Umbilical cord (tissue), 2 donors: ENCODE results near the gene SF3B2. TPM values are rescaled to one million over a fixed set of nuclear protein-coding genes. Genes with fewer than 3 reads are reported as not detected.
"Not testable (repeated sequence)": the region's sequence is repeated elsewhere in the genome, so short reads cannot be mapped to it uniquely, and the experiment has no call there.

Experiments used
- DNase-seq: peaks from one replicate; pipeline ENCODE4 v3.0.0-alpha.2; 2015; ENCODE audit warnings: low spot score
- total RNA-seq: library from RNA; depleted of rRNA; stranded (reverse); fragments of >200 nt; gene quantifications from one replicate; pipeline ENCODE4 v1.2.3, GENCODE V29; 2014; ENCODE audit warnings: low replicate concordance; ENCODE audit not compliant: insufficient read depth

SF3B2 gene
- total RNA-seq, 1 donor from 2014 or later = 86.2 TPM

DNA sequence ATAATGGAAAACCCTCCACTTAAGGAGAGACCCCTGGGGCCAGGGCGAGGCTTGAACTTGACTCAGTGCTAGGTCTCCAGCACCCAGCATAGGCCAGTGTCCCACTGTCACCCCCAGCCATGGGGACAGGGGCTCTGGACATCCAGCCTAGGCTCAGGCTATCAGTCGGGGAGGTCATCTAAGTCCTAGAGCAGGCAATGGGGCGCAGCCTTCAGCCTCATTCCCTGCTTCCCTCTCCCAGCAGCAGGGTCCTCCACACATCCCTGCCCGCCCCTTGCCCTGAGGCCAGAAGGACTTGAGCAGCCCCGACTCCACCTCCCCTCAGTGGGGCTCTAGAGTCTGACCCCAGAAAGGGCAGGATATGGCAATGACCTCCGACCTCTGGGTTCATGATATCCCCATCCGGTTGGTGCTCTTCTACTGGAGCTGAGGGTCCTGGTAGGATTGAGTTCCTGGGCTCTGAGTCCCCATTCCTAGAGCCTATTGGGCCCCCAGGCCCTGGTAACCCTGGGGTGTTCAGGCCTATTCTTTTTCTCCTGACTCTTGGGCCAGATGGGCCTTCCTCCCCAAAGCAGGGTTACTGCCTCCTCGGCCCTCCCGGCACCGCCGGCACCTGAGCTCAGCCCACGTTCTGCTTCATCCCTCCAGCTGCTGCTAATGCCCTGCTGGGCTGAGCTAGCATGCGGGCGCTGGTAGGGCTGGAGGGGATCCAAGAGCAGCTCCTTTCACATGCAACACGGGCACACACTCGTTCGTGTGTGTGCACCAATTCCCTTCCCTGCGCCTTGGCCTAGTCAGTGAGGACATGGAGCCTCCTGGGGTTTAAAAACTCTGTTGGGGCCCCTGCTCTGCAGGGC, 36.0 kb upstream of the SF3B2 start:
- DNase-seq = no peak

DNA sequence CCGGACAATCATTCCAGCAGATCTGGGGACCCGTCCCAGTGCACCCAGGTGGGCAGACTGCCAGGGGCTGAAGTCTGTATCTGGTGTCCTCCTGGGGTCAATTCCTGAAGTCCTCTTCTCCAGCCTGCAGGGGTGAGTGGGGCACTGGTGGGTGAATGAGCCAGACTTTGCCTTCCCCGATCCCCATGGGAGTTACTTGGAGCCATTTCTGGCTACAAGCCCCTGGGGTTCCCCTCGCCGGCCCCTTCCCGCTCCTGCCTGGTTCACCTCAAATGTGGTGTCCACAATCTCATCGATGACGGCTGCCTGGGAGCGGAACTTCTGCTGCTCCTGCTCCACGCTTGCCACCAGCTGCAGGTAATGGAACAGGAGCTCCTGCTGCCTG, 35.4 kb upstream of the SF3B2 start:
- no peak for DNase-seq

- no peak for DNase-seq
Measured at GRCh38 chr11:66017321-66017720, 34.8 kb upstream of the SF3B2 start.

DNA sequence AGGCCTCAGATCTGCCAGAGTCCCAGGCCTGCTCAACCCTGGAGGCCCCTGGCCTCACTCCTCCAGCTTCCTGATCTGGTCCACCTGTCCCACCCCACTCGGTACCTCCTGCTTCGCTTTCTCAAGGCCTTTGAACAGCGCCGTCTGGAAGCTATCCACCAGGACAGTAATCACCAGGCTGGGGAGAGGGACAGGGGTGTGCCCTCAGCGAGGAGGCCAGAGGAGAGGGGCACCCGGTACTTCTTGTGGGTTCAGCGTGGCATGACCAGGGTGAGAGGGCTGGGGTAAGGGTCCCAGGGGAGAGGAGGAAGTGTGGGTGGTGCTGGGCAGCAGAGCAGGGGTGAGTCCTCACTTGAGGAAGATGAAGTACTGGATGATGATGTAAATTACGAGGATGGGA, 32.0 kb upstream of the SF3B2 start:
- no peak for DNase-seq

- no peak for DNase-seq
Measured at GRCh38 chr11:66020618-66021357, 31.4 kb upstream of the SF3B2 start.

DNA sequence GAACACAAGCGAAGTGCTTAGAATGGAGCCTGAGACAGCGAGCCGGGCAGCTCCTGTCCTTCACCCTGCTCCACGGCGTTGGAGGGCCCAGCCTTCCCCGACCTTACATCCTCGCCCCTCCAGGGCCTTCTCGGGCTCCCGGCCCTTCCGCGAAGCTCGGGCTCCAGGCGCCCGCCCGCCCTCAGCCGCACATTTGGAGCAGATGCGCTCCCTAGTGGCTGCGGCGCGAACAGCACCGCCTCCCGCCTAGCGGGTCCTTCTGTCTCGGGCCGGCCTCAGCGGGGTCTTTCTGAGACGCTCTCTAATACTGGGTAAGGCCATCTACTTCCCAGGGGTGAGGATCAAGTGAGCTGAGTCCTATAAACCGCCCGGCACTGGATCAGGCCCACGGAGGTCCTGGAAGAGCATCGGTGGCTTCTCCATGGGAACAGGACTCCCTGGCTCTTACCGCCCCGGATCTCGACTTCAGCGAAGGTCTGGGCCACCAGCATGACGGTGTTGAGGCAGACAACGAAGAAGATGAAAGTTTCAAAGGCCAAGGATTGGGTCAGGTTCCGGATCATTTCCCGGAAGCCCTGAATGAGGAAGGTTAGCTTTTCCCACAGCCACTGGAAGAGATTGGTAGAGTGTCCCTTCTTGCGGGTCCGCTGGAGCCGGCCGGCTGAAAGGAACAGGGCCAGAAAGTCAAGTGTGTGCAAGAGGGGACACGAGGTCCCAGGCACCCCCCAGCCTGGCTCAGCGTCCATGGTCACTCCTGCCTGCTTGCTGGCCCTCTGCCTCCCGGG, 29.6 kb upstream of the SF3B2 start:
- peak; percentile 52 for DNase-seq

GRCh38 chr11:66023186-66023440, 29.1 kb upstream of the SF3B2 start:
- DNase-seq = not testable (repeated sequence)

DNA sequence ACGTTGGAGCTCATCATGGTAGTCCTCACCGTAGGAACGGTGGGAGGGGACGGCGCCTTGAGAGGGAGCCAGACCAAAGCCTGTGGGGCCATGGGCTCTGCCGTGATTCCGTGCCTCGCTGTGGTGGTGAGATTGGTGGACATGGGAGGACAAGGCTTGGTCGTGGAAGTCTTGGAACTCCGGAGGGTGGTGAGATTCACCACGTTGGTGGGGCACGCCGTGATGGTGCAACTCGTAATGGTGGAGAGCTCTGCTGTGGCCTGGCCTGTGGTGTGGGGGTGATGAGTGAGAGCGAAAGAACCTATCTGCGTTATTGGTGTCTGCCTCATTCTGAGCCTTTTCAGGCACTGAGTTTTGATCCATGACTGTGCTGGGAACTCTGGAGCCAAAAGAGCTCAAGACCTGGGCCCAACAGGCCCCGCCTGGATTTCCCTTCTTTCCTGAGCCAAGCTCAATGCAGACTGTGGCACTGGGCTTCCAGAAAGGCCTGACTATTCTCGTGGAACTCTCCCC, 26.1 kb upstream of the SF3B2 start, which contains the start of gene CATSPER1:
Gene CATSPER1 (minus strand): TSS at position 463 of the 513 bp plus-strand sequence. CDS start 100 bp downstream, at position 363.
- DNase-seq = no peak

DNA sequence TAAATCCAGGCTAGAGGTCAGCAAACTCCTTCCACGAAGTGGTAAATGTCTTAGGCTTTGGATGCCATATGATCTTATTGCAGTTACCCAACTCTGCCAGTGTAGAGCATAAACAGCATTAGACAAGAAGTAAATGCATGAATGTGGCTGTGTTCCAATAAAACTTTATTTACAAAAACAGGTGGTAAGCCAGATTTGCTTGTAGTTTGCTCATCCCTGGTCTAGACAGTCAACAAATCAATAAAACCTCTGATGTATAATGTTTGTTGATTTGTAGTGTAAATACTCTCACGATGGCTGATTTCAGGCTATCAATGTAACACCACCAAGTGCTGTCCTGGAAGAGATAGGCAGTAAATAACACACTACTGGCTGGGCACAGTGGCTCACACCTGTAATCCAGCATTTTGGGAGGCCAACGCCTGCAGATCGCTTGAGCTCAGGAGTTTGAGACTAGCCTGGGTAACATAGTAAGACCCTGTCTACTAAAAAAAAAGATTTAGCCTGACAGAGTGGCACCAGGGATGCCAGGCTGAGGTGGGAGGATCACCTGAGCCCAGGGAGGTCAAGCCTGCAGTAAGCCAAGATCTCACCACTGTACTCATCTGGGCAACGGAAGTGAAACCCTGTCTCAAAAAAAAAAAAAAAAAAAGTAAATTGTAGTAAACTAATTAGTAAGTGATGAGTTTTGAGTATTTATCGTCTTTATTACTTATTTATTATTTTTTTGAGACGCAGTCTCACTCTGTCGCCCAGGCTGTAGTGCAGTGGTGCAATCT, 19.0 kb upstream of the SF3B2 start:
- no peak for DNase-seq

GRCh38 chr11:66035653-66036333, 16.4 kb upstream of the SF3B2 start:
- no peak for DNase-seq

DNA sequence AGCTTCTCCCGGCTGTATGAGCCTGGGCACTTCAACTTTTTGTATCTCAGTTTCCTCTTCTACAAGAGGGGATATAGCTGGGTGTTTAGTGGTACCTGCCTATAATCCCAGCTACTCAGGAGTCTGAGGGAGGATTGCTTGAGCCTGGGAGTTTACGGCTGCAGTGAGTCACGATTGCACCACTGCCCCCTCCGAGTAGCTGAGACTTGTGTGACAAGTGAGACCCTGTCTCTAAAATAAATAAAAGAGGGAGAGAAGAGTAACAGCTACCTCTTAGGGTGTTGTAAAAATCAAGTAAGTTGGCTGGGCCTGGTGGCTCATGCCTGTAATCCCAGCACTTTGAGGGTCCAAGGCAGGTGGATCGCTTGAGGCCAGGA, 15.8 kb upstream of the SF3B2 start:
- no peak for DNase-seq

- DNase-seq = no peak
Measured at GRCh38 chr11:66037327-66037726, 14.8 kb upstream of the SF3B2 start.

DNA sequence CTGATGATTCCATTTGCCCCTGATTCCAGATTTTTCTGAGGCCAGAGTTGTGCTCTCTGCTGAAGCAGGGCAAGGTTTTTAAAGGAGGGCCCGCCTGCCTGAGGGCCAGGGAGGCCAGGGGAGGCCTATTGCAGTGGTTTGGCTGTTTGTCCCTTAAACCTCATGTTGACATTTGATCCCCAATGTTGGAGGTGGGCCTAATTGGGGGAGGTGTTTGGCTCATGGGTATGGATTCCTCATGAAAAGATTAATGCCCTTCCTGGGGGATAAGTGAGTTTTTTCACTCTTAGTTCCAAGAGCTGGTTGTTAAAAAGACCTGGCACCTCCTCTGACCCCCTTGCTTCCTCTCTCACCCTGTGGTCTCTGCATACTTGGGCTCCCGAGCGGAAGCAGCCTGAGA, 12.4 kb upstream of the SF3B2 start:
- DNase-seq = no peak

DNA sequence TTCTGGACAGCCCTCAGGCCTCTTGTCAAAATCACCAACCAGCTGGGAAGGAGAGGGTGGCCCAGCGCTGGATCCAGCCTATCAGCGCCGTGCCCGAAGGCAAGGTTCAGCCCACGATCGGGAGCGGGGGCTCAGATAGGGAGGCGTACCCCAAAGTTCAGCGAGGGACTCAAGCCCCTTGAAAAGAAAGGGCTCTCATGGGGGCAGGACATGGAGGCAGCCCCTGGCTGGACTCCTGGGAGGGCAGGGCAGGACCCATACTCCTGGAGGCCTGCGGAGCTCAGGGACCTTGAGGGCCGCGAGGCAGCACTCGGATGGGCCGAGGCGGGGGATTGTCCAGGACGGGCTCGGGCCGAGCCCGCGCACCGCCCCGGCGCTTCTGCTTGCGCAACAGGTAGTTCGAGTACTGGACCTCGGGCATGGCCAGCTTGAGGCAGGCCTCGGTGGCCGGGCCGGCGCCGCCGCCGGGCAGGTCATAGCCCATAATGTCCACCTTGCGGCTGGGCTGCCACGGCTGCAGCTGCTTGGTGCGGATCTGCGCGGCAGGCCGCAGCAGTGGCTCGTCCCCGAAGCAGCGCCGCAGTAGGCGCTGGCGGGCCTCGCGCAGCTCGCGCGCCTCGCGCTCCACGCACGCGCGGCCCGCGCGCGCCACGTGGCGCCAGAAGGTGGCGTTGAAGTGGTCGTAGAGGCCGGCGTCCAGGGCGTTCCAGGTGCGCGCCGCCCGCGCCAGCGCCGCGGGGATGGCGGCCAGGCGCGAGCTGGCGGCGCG, 9.8 kb upstream of the SF3B2 start:
- DNase-seq = no peak

GRCh38 chr11:66042996-66043906, 8.9 kb upstream of the SF3B2 start:
- DNase-seq = no peak

DNA sequence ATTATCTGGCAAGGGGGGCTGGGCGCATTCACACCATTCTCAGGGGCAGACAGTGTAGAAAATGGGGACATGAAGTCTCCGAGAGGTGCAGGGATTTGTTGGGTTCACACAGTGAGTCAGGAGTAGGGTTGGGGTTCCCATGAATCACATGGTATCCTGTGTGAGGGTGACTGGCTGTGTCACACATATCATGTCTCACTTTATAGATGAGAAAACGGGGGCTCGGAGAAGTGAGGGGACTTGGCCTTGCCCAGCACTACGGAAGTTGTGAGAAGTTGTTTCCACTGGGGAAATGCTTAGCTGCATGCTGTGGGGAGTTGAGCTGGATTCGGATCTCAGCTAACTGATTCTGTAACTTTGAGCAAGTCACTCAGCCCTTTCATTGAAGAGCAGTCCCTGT, 7.4 kb upstream of the SF3B2 start:
- DNase-seq = no peak

DNA sequence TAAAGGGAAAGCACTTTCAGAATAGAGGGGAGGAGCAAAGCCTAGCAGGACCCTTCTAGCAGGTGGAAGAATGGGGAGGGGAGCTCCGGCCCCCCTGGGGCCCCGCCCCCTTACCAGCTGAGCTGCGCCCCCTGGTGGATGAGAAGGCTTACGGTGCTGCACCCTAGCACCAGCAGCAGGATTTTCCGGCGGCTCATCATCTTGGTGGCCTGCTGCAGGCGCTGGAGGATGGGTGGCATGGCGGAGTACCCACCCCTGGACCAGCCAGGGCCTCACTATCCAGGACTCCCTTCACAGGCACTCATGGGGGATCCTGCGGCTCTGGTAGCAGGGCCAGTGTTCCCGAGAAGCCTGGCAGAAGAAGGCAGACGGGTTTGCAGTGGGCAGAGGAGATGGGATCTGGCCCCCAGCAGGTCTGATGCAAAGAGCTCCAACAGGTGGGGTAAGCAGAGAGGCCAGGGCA, 7.0 kb upstream of the SF3B2 start:
- DNase-seq = peak; percentile 64

- DNase-seq = no peak
Measured at GRCh38 chr11:66046901-66047300, 5.3 kb upstream of the SF3B2 start.
